CD4-positive, alpha-beta T cell treated with Interleukin-15 for 4 hours (primary cell): ENCODE results near the gene RAI1.

ENCODE experiments used
- DNase-seq: peaks from one replicate; pipeline ENCODE4 v3.0.0-alpha.2; 2020; ENCODE audit warnings: low spot score

The RAI1 gene

GRCh38 chr17:17766077-17766743 is 85.0 kb downstream of the RAI1 start:
- no peak for DNase-seq

- no peak for DNase-seq
Observed at GRCh38 chr17:17766744-17767120, 85.5 kb downstream of the RAI1 start.

- no peak for DNase-seq
Observed at GRCh38 chr17:17767154-17767869, 86.1 kb downstream of the RAI1 start.

- DNase-seq, result no peak
Observed at GRCh38 chr17:17767887-17768418, 86.7 kb downstream of the RAI1 start.

GRCh38 chr17:17768424-17769088 is 87.3 kb downstream of the RAI1 start:
- no peak for DNase-seq

- DNase-seq, result no peak
Observed at GRCh38 chr17:17769869-17770631, 88.8 kb downstream of the RAI1 start.

GRCh38 chr17:17770632-17771044 is 89.4 kb downstream of the RAI1 start:
- DNase-seq, result no peak

- DNase-seq, result no peak
Observed at GRCh38 chr17:17771498-17772201, 90.4 kb downstream of the RAI1 start.

- DNase-seq, result no peak
Observed at GRCh38 chr17:17772231-17772630, 91.0 kb downstream of the RAI1 start.

GRCh38 chr17:17774009-17774881 is 93.0 kb downstream of the RAI1 start:
- no peak for DNase-seq

- no peak for DNase-seq
Observed at GRCh38 chr17:17776889-17777288, 95.6 kb downstream of the RAI1 start.

GRCh38 chr17:17778308-17779014 is 97.2 kb downstream of the RAI1 start:
- no peak for DNase-seq

- no peak for DNase-seq
Observed at GRCh38 chr17:17779015-17779611, 97.9 kb downstream of the RAI1 start.

GRCh38 chr17:17780922-17781590 is 99.8 kb downstream of the RAI1 start:
- no peak for DNase-seq

GRCh38 chr17:17781591-17782496 is 100.6 kb downstream of the RAI1 start:
- DNase-seq, result peak; percentile 17

GRCh38 chr17:17782523-17783115 is 101.4 kb downstream of the RAI1 start:
- no peak for DNase-seq

GRCh38 chr17:17783116-17783824 is 102.0 kb downstream of the RAI1 start:
- DNase-seq, result peak; percentile 55
